Measurements from ENCODE around the gene STAT1. TPM values are rescaled to one million over a fixed set of nuclear protein-coding genes. Genes with fewer than 3 reads are reported as not detected.

The STAT1 gene
- total RNA-seq, 1 experiment from 2014 or later: 73.4 TPM

GRCh38 chr2:190927301-190927700 is 86.7 kb downstream of the STAT1 start:
- Histone ChIP-seq H3K27ac (ENCODE audit: low read length) (no peak overlapping the region), H3K36me3 (ENCODE audit: control insufficient read depth, insufficient read depth, low read length) (peaks cover 32% of the 10 kb centered on the region), H3K4me3 (ENCODE audit: low read depth in 2 of 2, low read length in 2 of 2) (no peak overlapping the region), H3K27me3 (ENCODE audit: control insufficient read depth, insufficient read depth, low read length) (no peaks in the 10 kb centered on the region), H3K9me3 (ENCODE audit: control insufficient read depth, insufficient read depth, low read depth, low read length) (no peaks in the 10 kb centered on the region), H3K4me1 (ENCODE audit: control insufficient read depth, insufficient read depth, low read length) (no peaks in the 10 kb centered on the region)
- intact Hi-C loops (cut with micrococcal nuclease; ENCODE audit: unreplicated experiment): no loop called here
- TF ChIP-seq SIN3A (IDR thresholded peaks at IDR 0.05; ENCODE audit: borderline replicate concordance, insufficient read depth, low read depth, low read length): no peak
- TF ChIP-seq, protein P1, sequence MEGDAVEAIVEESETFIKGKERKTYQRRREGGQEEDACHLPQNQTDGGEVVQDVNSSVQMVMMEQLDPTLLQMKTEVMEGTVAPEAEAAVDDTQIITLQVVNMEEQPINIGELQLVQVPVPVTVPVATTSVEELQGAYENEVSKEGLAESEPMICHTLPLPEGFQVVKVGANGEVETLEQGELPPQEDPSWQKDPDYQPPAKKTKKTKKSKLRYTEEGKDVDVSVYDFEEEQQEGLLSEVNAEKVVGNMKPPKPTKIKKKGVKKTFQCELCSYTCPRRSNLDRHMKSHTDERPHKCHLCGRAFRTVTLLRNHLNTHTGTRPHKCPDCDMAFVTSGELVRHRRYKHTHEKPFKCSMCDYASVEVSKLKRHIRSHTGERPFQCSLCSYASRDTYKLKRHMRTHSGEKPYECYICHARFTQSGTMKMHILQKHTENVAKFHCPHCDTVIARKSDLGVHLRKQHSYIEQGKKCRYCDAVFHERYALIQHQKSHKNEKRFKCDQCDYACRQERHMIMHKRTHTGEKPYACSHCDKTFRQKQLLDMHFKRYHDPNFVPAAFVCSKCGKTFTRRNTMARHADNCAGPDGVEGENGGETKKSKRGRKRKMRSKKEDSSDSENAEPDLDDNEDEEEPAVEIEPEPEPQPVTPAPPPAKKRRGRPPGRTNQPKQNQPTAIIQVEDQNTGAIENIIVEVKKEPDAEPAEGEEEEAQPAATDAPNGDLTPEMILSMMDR (IDR thresholded peaks at IDR 0.05): no peak
- TF ChIP-seq, protein P2, sequence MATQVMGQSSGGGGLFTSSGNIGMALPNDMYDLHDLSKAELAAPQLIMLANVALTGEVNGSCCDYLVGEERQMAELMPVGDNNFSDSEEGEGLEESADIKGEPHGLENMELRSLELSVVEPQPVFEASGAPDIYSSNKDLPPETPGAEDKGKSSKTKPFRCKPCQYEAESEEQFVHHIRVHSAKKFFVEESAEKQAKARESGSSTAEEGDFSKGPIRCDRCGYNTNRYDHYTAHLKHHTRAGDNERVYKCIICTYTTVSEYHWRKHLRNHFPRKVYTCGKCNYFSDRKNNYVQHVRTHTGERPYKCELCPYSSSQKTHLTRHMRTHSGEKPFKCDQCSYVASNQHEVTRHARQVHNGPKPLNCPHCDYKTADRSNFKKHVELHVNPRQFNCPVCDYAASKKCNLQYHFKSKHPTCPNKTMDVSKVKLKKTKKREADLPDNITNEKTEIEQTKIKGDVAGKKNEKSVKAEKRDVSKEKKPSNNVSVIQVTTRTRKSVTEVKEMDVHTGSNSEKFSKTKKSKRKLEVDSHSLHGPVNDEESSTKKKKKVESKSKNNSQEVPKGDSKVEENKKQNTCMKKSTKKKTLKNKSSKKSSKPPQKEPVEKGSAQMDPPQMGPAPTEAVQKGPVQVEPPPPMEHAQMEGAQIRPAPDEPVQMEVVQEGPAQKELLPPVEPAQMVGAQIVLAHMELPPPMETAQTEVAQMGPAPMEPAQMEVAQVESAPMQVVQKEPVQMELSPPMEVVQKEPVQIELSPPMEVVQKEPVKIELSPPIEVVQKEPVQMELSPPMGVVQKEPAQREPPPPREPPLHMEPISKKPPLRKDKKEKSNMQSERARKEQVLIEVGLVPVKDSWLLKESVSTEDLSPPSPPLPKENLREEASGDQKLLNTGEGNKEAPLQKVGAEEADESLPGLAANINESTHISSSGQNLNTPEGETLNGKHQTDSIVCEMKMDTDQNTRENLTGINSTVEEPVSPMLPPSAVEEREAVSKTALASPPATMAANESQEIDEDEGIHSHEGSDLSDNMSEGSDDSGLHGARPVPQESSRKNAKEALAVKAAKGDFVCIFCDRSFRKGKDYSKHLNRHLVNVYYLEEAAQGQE (IDR thresholded peaks at IDR 0.05; ENCODE audit: insufficient read depth in 1 of 2, low read depth in 2 of 2, low read length in 1 of 2): no peak
- TF ChIP-seq TCF7L2 (IDR thresholded peaks at IDR 0.05; ENCODE audit: low read depth, low read length): no peak
- TF ChIP-seq POLR2AphosphoS5 (IDR thresholded peaks at IDR 0.05; ENCODE audit: low read depth, low read length): no peak
- ATAC-seq (no peak), DNase-seq (ENCODE audit: low read depth, low spot score) (no peak)
- in situ Hi-C loops (cut with HindIII; ENCODE audit: low pct_unique_long_range_greater_than_20kb, low sequenced_read_pairs): no loop called here
- no TSS peak for BruUV-seq (replicated peaks)
- POLR2A ChIA-PET: no interaction called here
- CTCF ChIA-PET: no interaction called here

GRCh38 chr2:190922376-190922775 is 91.6 kb downstream of the STAT1 start:
- intact Hi-C loops (cut with micrococcal nuclease; ENCODE audit: unreplicated experiment): no loop called here

More at GRCh38 chr2:190922376-190922775, 91.6 kb downstream of the STAT1 start:
- in situ Hi-C loops (cut with HindIII; ENCODE audit: low pct_unique_long_range_greater_than_20kb, low sequenced_read_pairs): no loop called here
- POLR2A ChIA-PET: no interaction called here
- TF ChIP-seq POLR2AphosphoS5 (IDR thresholded peaks at IDR 0.05; ENCODE audit: low read depth, low read length) (no peak), TCF7L2 (IDR thresholded peaks at IDR 0.05; ENCODE audit: low read depth, low read length) (no peak), SIN3A (IDR thresholded peaks at IDR 0.05; ENCODE audit: borderline replicate concordance, insufficient read depth, low read depth, low read length) (no peak)
- TF ChIP-seq, protein P1 (IDR thresholded peaks at IDR 0.05): no peak
- TF ChIP-seq, protein P2 (IDR thresholded peaks at IDR 0.05; ENCODE audit: insufficient read depth in 1 of 2, low read depth in 2 of 2, low read length in 1 of 2): no peak
- no peaks in the 10 kb centered on the region for H3K27me3 ChIP-seq (ENCODE audit: control insufficient read depth, insufficient read depth, low read length)
- no peaks in the 10 kb centered on the region for H3K9me3 ChIP-seq (ENCODE audit: control insufficient read depth, insufficient read depth, low read depth, low read length)
- CTCF ChIA-PET: no interaction called here
- ATAC-seq (no peak), DNase-seq (ENCODE audit: low read depth, low spot score) (no peak)
- no peak overlapping the region for H3K4me3 ChIP-seq (ENCODE audit: low read depth in 2 of 2, low read length in 2 of 2)
- no peak overlapping the region for H3K27ac ChIP-seq (ENCODE audit: low read length)
- no peaks in the 10 kb centered on the region for H3K4me1 ChIP-seq (ENCODE audit: control insufficient read depth, insufficient read depth, low read length)
- H3K36me3 ChIP-seq (ENCODE audit: control insufficient read depth, insufficient read depth, low read length): peaks cover 42% of the 10 kb centered on the region
- BruUV-seq (replicated peaks): no TSS peak
